DND-41 (cell line): ENCODE results near the gene CST9L.

Experiments
- CTCF ChIP-seq: IDR thresholded peaks from 2 replicates; pipeline ENCODE4 v1.5.1; 2012; ENCODE audit warnings: borderline replicate concordance, low read length, moderate library complexity, mild to moderate bottlenecking; ENCODE audit not compliant: poor library complexity, severe bottlenecking; ENCODE audit errors: extremely low read depth
- EZH2 ChIP-seq: IDR thresholded peaks from 3 replicates; pipeline ENCODE4 v1.6.1; 2012; ENCODE audit warnings: borderline replicate concordance, low read depth, mild to moderate bottlenecking, moderate library complexity, low read length, inconsistent platforms; ENCODE audit not compliant: severe bottlenecking

GRCh38 chr20:23585449-23585807, 17.1 kb upstream of the CST9L start:
- TF ChIP-seq CTCF, result no peak
- no peak for TF ChIP-seq EZH2
